GM23338 (cell line): Measurements from ENCODE around the gene MGRN1. TPM values are rescaled to one million over a fixed set of nuclear protein-coding genes. Genes with fewer than 3 reads are reported as not detected.

Experiments
- ATAC-seq: fragments of 200-7000 bp; cut with Tn5 transposase; 3 replicates; pipeline ENCODE4 v1.9.1; 2020
- DNase-seq: peaks from one replicate; pipeline ENCODE4 v3.0.0-alpha.2; 2015; ENCODE audit warnings: low spot score
- H2AFZ ChIP-seq: fragments of 200-600 bp; sonication (generic); 2 replicates; pipeline ENCODE4 v1.8.0; 2016; ENCODE audit warnings: antibody characterized with exemption, mild to moderate bottlenecking, moderate library complexity
- H3F3A ChIP-seq: fragments of 200-600 bp; sonication (generic); replicated peaks from 2 replicates; pipeline ENCODE4 v1.8.0; 2017; ENCODE audit warnings: antibody characterized with exemption, mixed run types, low read depth
- H3K27ac ChIP-seq: fragments of 200-600 bp; sonication (generic); 2 replicates; pipeline ENCODE4 v1.6.1; 2016; ENCODE audit warnings: low read depth
- H3K27me3 ChIP-seq: fragments of 200-600 bp; sonication (generic); 2 replicates; pipeline ENCODE4 v1.8.0; 2016; ENCODE audit warnings: mild to moderate bottlenecking, mixed run types, moderate library complexity; ENCODE audit not compliant: insufficient read depth
- H3K36me3 ChIP-seq: fragments of 200-600 bp; sonication (generic); 2 replicates; pipeline ENCODE4 v1.8.0; 2016; ENCODE audit warnings: mild to moderate bottlenecking; ENCODE audit not compliant: insufficient read depth
- H3K4me1 ChIP-seq: fragments of 200-600 bp; sonication (generic); 2 replicates; pipeline ENCODE4 v1.8.0; 2016; ENCODE audit warnings: mild to moderate bottlenecking, moderate library complexity; ENCODE audit not compliant: insufficient read depth
- H3K4me2 ChIP-seq: fragments of 200-600 bp; sonication (generic); 2 replicates; pipeline ENCODE4 v1.7.1; 2017; ENCODE audit warnings: mixed run types
- H3K4me3 ChIP-seq: fragments of 200-600 bp; sonication (generic); 2 replicates; pipeline ENCODE4 v1.6.1; 2016; ENCODE audit warnings: mixed run types
- H3K79me2 ChIP-seq: fragments of 200-600 bp; sonication (generic); replicated peaks from 2 replicates; pipeline ENCODE4 v1.8.0; 2017; ENCODE audit warnings: mild to moderate bottlenecking; ENCODE audit not compliant: insufficient read depth
- H3K9me2 ChIP-seq: fragments of 200-600 bp; sonication (generic); 2 replicates; pipeline ENCODE4 v1.8.0; 2017; ENCODE audit not compliant: insufficient read depth
- H4K20me1 ChIP-seq: fragments of 200-600 bp; sonication (generic); replicated peaks from 2 replicates; pipeline ENCODE4 v1.8.0; 2017; ENCODE audit warnings: mild to moderate bottlenecking; ENCODE audit not compliant: insufficient read depth
- H3K27ac Mint-ChIP-seq: 2 replicates; pipeline ENCODE4 v1.8.0; 2020; ENCODE audit warnings: inconsistent platforms, mild to moderate bottlenecking, moderate library complexity, mixed read lengths
- H3K27me3 Mint-ChIP-seq: 3 replicates; pipeline ENCODE4 v1.8.0; 2022; ENCODE audit warnings: low read depth, mild to moderate bottlenecking, moderate library complexity, mixed read lengths, inconsistent platforms; ENCODE audit not compliant: insufficient read depth, poor library complexity
- H3K36me3 Mint-ChIP-seq: 3 replicates; pipeline ENCODE4 v1.8.0; 2021; ENCODE audit warnings: low read depth, mild to moderate bottlenecking, inconsistent platforms, moderate library complexity, mixed read lengths
- H3K4me1 Mint-ChIP-seq: 3 replicates; pipeline ENCODE4 v1.8.0; 2020; ENCODE audit warnings: mild to moderate bottlenecking, inconsistent platforms, mixed read lengths
- H3K4me3 Mint-ChIP-seq: 3 replicates; pipeline ENCODE4 v1.8.0; 2021; ENCODE audit warnings: moderate library complexity, mild to moderate bottlenecking, inconsistent platforms, mixed read lengths
- H3K9me3 Mint-ChIP-seq: 3 replicates; pipeline ENCODE4 v1.8.0; 2020; ENCODE audit warnings: moderate library complexity, mild to moderate bottlenecking, inconsistent platforms, mixed read lengths
- EZH2 ChIP-seq: fragments of 200-600 bp; sonication (generic); IDR thresholded peaks from one replicate; pipeline ENCODE4 v1.8.0; 2017; ENCODE audit warnings: antibody characterized with exemption, mild to moderate bottlenecking, low read depth; ENCODE audit not compliant: unreplicated experiment
- EZH2phosphoT487 ChIP-seq: fragments of 200-600 bp; sonication (generic); IDR thresholded peaks from one replicate; pipeline ENCODE4 v1.8.1; 2018; ENCODE audit warnings: antibody characterized with exemption; ENCODE audit not compliant: unreplicated experiment
- JUNB ChIP-seq: IDR thresholded peaks from one replicate; pipeline ENCODE4 v1.6.1; 2016; ENCODE audit warnings: antibody characterized with exemption; ENCODE audit not compliant: unreplicated experiment
- POLR2AphosphoS5 ChIP-seq: IDR thresholded peaks from 2 replicates; pipeline ENCODE4 v1.6.1; 2016; ENCODE audit warnings: antibody characterized with exemption, low read depth
- STAT1 ChIP-seq: IDR thresholded peaks from one replicate; pipeline ENCODE4 v1.6.1; 2016; ENCODE audit warnings: antibody characterized with exemption; ENCODE audit not compliant: unreplicated experiment
- polyA plus RNA-seq: library from polyadenylated mRNA; unstranded; fragments of >200 nt; fragmentation: Nextera tagmentation; extraction: Ambion mirVana; gene quantifications from 2 replicates; pipeline ENCODE4 v1.2.1, GENCODE V29; 2016
- total RNA-seq: library from RNA; depleted of rRNA; stranded (reverse); fragments of >200 nt; shearing (Covaris generic); gene quantifications from 2 replicates; pipeline ENCODE4 v1.2.3, GENCODE V29; 2014
- TF ChIP-seq, protein P1 (sequence below): IDR thresholded peaks from one replicate; pipeline ENCODE4 v1.6.1; 2018; ENCODE audit warnings: antibody characterized with exemption; ENCODE audit not compliant: unreplicated experiment

MGRN1 gene
- total and polyA plus RNA-seq, 2 experiments from 2014 or later, result 13.1 to 71.8 TPM

- Histone ChIP-seq H4K20me1 (no peaks in the 10 kb centered on the region), H3K79me2 (no peaks in the 10 kb centered on the region), H3K9me2 (no peaks in the 10 kb centered on the region), H3K27me3 (no peaks in the 10 kb centered on the region), H3K4me3 (no peak overlapping the region), H3K36me3 (no peaks in the 10 kb centered on the region), H3F3A (no peaks in the 10 kb centered on the region), H3K4me1 (peaks cover 9% of the 10 kb centered on the region), H3K4me2 (no peak overlapping the region), H3K27ac (no peak overlapping the region), H2AFZ (no peak overlapping the region)
- TF ChIP-seq, protein P1, sequence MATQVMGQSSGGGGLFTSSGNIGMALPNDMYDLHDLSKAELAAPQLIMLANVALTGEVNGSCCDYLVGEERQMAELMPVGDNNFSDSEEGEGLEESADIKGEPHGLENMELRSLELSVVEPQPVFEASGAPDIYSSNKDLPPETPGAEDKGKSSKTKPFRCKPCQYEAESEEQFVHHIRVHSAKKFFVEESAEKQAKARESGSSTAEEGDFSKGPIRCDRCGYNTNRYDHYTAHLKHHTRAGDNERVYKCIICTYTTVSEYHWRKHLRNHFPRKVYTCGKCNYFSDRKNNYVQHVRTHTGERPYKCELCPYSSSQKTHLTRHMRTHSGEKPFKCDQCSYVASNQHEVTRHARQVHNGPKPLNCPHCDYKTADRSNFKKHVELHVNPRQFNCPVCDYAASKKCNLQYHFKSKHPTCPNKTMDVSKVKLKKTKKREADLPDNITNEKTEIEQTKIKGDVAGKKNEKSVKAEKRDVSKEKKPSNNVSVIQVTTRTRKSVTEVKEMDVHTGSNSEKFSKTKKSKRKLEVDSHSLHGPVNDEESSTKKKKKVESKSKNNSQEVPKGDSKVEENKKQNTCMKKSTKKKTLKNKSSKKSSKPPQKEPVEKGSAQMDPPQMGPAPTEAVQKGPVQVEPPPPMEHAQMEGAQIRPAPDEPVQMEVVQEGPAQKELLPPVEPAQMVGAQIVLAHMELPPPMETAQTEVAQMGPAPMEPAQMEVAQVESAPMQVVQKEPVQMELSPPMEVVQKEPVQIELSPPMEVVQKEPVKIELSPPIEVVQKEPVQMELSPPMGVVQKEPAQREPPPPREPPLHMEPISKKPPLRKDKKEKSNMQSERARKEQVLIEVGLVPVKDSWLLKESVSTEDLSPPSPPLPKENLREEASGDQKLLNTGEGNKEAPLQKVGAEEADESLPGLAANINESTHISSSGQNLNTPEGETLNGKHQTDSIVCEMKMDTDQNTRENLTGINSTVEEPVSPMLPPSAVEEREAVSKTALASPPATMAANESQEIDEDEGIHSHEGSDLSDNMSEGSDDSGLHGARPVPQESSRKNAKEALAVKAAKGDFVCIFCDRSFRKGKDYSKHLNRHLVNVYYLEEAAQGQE, result no peak
- TF ChIP-seq STAT1, result no peak
- no peaks in the 10 kb centered on the region; the same call in 2 of the 3 replicates for H3K9me3 Mint-ChIP-seq
- H3K4me3 Mint-ChIP-seq, result no peak overlapping the region
- DNase-seq (no peak), ATAC-seq (no peak)
- H3K36me3 Mint-ChIP-seq, result peaks cover 3% of the 10 kb centered on the region; the same call in 1 of the 3 replicates
- peaks cover 14% of the 10 kb centered on the region for H3K27me3 Mint-ChIP-seq
- peaks cover 21% of the 10 kb centered on the region for H3K4me1 Mint-ChIP-seq
- no peak overlapping the region for H3K27ac Mint-ChIP-seq
Observed at GRCh38 chr16:4594433-4595410, 29.9 kb upstream of the MGRN1 start.

DNA sequence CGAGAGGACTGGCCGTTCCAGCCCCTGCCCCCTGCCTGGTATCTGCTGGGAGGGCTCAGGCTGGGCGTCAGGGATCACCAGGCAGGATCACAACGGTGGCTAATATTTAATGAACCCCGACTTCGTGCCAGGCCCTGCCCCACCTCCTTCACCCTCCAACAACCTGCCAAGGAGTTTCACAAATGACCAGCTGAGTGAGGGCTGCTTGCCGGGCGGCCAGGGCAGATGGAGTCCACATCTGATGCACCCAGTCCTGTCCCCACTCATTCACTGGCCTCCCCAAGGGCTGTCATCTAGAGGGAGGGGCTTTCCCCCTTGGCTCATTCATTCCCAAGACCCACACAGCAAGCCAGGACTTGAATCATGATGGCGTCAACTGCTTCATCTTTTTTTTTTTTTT lies 27.5 kb upstream of the MGRN1 start:
- Mint-ChIP-seq H3K4me1 (peaks cover 25% of the 10 kb centered on the region), H3K36me3 (peaks cover 3% of the 10 kb centered on the region; the same call in 1 of the 3 replicates), H3K4me3 (no peak overlapping the region), H3K27ac (no peak overlapping the region), H3K9me3 (no peaks in the 10 kb centered on the region; the same call in 2 of the 3 replicates), H3K27me3 (peaks cover 18% of the 10 kb centered on the region)
- no peaks in the 10 kb centered on the region for H4K20me1 ChIP-seq
- H3K9me2 ChIP-seq, result no peaks in the 10 kb centered on the region
- no peak for DNase-seq
- H3K4me1 ChIP-seq, result peaks cover 9% of the 10 kb centered on the region
- no peaks in the 10 kb centered on the region for H3K36me3 ChIP-seq
- TF ChIP-seq POLR2AphosphoS5, result no peak
- H3K4me2 ChIP-seq, result no peak overlapping the region
- H3K79me2 ChIP-seq, result no peaks in the 10 kb centered on the region
- no peak for ATAC-seq
- H3K27me3 ChIP-seq, result no peaks in the 10 kb centered on the region
- H2AFZ ChIP-seq, result no peak overlapping the region
- 0 out of 2 replicates have a peak, but pooled peaks cover 5% of the 10 kb centered on the region for H3F3A ChIP-seq
- no peak overlapping the region for H3K4me3 ChIP-seq
- H3K27ac ChIP-seq, result no peak overlapping the region

DNA sequence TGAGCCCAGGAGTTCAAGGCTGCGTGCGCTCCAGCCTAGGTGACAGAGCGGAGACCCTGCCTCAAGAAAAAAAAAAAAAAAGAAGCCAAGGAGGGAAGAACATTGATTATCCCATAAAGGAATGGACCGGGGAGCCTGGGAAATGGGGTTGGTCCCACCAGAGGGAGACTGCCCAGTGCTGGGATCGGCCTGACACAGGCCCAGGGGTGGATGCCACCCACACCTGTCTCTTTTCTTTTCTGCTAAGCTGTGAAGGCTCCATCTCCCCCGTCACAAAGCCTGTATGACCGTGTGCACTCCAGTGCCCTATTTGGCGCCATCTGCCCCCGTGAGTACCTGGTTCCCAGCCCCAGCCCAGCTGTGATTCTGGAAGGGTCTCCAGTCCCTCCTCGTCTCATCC lies 25.6 kb upstream of the MGRN1 start:
- Histone ChIP-seq H3K79me2 (no peaks in the 10 kb centered on the region), H4K20me1 (no peaks in the 10 kb centered on the region), H3K9me2 (no peaks in the 10 kb centered on the region), H3K36me3 (no peaks in the 10 kb centered on the region), H3K4me2 (no peak overlapping the region), H3K4me1 (no peaks in the 10 kb centered on the region; the same call in 1 of the 2 replicates), H3K4me3 (no peak overlapping the region), H3K27me3 (no peaks in the 10 kb centered on the region), H3K27ac (no peak overlapping the region), H2AFZ (no peak overlapping the region), H3F3A (0 out of 2 replicates have a peak, but pooled peaks cover 5% of the 10 kb centered on the region)
- no peak overlapping the region for H3K27ac Mint-ChIP-seq
- H3K27me3 Mint-ChIP-seq, result peaks cover 18% of the 10 kb centered on the region
- DNase-seq (no peak), ATAC-seq (no peak)
- H3K4me1 Mint-ChIP-seq, result peaks cover 14% of the 10 kb centered on the region
- peaks cover 3% of the 10 kb centered on the region; the same call in 1 of the 3 replicates for H3K36me3 Mint-ChIP-seq
- H3K4me3 Mint-ChIP-seq, result no peak overlapping the region
- H3K9me3 Mint-ChIP-seq, result no peaks in the 10 kb centered on the region; the same call in 2 of the 3 replicates
- no peak for TF ChIP-seq EZH2phosphoT487
- no peak for TF ChIP-seq JUNB
- no peak for TF ChIP-seq EZH2
